AG20443 (cell line): ENCODE measurements around the gene TGOLN2.
"Not testable (repeated sequence)": the region's sequence is repeated elsewhere in the genome, so short reads cannot be mapped to it uniquely, and the experiment has no call there.

Source experiments
- DNase-seq: peaks from one replicate; pipeline ENCODE4 v3.0.0; 2012; ENCODE audit warnings: low spot score, mixed read lengths

The TGOLN2 gene

GRCh38 chr2:85327822-85328617 lies at the start of gene TGOLN2:
TGOLN2 (minus strand) TSS chr2:85327989; CDS start chr2:85327962, 27 bp downstream.
- peak; percentile 99 for DNase-seq

- no peak for DNase-seq
These were observed 49.3 kb upstream of the TGOLN2 start for GRCh38 chr2:85377083-85377482.

- DNase-seq = peak; percentile 49
These were observed 48.7 kb upstream of the TGOLN2 start for GRCh38 chr2:85376291-85377065.

GRCh38 chr2:85371045-85371444 lies 43.3 kb upstream of the TGOLN2 start:
- no peak for DNase-seq

GRCh38 chr2:85369500-85369899 lies 41.7 kb upstream of the TGOLN2 start:
- DNase-seq = no peak

GRCh38 chr2:85368921-85369320 lies 41.1 kb upstream of the TGOLN2 start:
- no peak for DNase-seq

- no peak for DNase-seq
These were observed 39.4 kb upstream of the TGOLN2 start for GRCh38 chr2:85367180-85367579.

GRCh38 chr2:85362653-85363387 lies 35.0 kb upstream of the TGOLN2 start:
- not testable (repeated sequence) for DNase-seq

GRCh38 chr2:85357736-85358135 lies 29.9 kb upstream of the TGOLN2 start:
- no peak for DNase-seq

GRCh38 chr2:85356186-85356585 lies 28.4 kb upstream of the TGOLN2 start:
- no peak for DNase-seq

- no peak for DNase-seq
These were observed 27.7 kb upstream of the TGOLN2 start for GRCh38 chr2:85355521-85355920.

- DNase-seq = no peak
These were observed 27.3 kb upstream of the TGOLN2 start for GRCh38 chr2:85355073-85355410.

GRCh38 chr2:85354286-85355072 lies 26.7 kb upstream of the TGOLN2 start, which contains the start of the genes ELMOD3 and RETSAT:
ELMOD3 (plus strand) TSS chr2:85354769; CDS start chr2:85357199, 2,430 bp downstream.
RETSAT (minus strand) TSS chr2:85354528; CDS start chr2:85354507, 21 bp downstream.
- DNase-seq = peak; percentile 99

- DNase-seq = peak; percentile 45
These were observed 26.1 kb upstream of the TGOLN2 start for GRCh38 chr2:85353876-85354285.

GRCh38 chr2:85347599-85347998 lies 19.8 kb upstream of the TGOLN2 start:
- no peak for DNase-seq

- no peak for DNase-seq
These were observed 16.7 kb upstream of the TGOLN2 start for GRCh38 chr2:85344356-85344954.

- not testable (repeated sequence) for DNase-seq
These were observed 15.6 kb upstream of the TGOLN2 start for GRCh38 chr2:85343207-85343895.

- DNase-seq = no peak
These were observed 14.4 kb upstream of the TGOLN2 start for GRCh38 chr2:85342156-85342555.

GRCh38 chr2:85341269-85342029 lies 13.7 kb upstream of the TGOLN2 start:
- DNase-seq = no peak
